UCSD-AML1 (cell line): Measurements from ENCODE around the gene CASP9.
"Not testable (repeated sequence)": the region's sequence is repeated elsewhere in the genome, so short reads cannot be mapped to it uniquely, and the experiment has no call there.

Experiments used
- DNase-seq: peaks from one replicate; lab custom pipeline; 2025; ENCODE audit not compliant: unreplicated experiment; lab: John Stamatoyannopoulos, UW

CASP9 gene

DNA sequence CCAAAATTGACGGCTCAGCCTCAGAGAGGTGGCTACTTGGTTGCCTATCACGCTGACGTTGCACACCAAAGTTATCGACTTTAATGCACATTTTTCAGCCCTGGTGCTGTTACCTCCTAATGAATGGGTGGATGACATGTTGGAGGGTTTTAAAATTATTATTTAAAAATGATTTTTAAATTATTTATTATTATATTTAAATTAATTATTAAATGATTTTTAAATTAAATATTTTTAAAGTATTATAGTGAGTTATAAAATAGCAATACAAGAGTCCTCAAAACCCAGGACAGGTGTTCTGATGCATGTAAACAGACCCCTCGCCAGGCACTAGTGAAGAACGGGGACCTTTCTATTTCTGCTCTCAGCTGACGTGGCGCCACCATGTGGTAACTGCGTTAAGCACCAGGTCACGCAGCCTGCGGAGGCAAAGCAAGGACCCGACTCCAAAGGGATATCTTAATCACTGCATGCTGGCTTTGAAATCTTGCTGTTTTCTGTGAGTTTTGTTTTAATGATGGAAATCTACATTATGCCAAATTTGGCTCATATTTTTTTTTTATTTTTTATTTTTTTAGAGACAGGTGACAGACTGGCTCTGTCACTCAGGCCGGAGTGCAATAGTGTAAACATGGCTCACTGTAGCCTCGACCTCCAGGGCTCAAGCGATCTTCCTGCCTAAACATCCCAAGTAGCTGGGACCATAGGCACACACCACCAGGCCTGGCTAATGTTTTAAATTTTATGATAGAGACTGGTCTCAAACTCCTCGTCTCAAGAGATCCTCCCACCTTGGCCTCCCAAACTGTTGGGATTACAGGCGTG lies 22.6 kb downstream of the CASP9 start:
- peak; percentile 61 for DNase-seq

DNA sequence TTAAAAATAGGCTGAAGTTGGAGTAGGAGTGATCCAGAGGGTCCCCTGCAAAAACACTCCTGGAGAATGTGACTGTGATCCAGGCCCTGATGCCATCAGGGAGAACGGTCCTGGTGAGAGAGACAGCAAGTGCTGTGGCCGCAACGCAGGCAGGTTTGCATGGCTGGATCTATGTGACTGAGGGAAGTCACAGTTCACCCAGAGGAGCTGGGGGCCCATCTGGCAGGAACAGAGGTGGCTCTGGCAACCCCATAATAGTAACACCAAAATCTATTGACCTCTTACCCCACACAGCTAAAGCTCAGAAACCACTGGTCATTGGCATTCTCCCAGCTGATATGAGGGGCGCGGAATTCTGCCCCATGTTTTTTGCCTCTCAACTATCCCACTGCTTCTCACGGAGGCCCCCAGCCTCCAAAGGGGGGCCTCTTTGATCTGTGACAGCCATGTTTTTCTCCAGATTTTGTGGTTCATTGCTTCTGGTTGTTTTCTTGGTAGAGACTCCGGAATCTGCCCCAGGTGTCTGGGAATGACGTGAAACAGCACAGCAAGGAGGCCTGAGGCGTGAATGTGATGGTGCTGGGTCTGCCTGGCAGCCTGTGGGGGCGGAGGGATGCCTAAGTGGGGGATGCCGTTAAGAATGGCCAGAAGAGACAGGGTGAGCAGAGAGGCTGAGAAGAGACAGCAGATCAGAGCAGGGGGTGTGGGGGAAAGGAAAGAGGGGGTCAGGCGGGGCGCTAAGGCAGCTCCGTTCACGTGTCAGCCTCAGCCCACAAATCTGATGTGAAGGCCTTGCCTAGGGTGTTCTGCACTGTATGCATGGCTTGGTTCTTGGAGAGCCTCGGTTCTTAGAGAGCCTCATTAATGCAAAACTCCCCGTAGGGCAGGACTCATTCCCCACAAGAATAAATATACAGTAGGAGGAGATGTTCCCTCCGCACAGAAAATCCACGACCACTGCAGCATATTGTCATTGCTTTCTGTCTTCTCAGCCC lies 23.5 kb downstream of the CASP9 start:
- no peak for DNase-seq

DNA sequence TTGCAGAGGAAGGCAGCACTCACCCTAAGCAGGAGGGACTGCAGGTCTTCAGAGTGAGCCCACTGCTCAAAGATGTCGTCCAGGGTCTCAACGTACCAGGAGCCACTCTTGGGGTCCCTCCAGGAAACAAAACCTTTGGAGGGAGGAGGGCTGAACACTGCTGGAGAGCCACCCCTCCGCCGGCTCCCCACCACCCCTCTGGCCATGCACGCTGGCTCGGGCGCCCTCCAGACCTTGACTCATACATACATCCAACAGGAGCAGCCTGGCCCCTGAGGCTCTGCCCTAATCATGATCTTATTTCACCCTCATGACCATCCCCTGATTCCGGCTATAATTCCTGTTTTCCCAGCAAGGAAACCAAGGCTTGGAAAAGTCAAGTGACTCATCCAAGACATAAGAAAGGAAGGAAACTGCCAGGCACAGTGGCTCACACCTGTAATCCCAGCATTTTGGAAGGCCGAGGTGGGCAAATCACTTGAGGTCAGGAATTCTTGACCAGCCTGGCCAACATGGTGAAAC lies 30.1 kb downstream of the CASP9 start:
- DNase-seq, result no peak

DNA sequence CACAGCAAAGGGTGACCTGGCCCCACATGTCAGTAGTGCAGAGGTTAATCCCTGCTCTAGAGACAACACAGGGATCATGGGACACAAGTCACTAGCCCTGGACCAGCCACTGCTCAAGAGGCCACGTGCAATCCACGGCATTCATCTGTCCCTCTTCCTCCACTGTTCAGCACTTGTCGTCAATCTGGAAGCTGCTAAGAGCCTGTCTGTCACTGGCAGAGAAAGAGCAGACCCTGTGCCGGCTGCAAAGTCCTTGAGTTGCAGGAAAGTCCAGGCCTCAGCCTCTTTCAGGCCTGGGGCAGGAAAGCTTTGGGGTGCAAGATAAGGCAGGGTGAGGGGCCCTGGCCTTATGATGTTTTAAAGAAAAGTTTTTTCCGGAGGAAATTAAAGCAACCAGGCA lies 31.4 kb downstream of the CASP9 start:
- DNase-seq, result no peak

DNA sequence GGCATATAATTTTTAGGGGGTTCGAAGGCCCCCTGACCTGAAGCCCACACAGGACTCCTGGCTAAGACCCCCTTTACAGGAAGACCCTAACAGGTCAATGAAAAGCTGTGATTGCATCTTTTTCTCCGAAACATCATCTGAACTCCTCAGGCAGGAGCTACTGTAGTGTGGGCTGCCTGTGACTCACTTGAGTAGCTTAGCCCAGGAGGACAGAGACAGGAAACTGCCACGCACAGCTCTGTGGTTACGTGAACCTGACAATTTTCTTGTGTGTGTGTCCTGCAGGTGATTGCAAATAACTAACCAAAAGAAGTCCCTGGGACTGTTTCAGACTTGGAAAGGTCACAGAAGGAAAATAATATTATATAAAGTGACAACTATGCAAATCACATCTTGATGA lies 33.0 kb downstream of the CASP9 start:
- not testable (repeated sequence) for DNase-seq

DNA sequence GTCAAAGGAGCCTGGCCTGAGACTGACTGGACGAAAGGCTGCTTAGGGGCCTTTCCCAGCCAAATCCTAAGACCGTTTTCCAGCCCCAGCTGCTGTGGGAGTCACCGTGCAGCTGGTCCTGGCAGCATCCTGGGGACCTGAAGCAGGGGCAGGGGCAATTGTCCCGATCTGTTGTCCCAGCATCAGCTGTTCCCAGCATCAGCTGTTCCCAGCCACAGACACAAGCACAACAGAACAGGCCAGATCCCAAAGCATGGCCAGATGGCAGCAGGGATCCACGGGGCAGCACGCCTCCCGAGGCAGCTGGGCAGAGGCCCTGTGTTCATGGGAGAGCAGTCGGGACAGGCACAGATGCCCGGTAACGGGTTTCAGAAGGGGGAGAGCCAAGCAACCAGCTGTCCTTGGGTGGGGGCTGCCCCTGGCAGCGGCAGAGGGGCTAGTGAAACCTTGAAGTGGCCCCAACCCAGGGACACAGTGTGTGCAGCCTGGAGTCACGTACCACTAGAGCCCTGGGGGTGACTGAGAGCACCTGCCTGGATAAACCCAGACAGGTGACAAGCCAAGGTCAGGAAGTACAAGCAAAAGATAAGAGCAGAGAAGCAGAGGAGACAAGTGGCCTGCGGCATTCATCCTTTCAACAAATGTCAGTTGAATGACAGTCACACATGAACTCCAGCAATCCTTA lies 34.8 kb downstream of the CASP9 start:
- DNase-seq, result no peak

DNA sequence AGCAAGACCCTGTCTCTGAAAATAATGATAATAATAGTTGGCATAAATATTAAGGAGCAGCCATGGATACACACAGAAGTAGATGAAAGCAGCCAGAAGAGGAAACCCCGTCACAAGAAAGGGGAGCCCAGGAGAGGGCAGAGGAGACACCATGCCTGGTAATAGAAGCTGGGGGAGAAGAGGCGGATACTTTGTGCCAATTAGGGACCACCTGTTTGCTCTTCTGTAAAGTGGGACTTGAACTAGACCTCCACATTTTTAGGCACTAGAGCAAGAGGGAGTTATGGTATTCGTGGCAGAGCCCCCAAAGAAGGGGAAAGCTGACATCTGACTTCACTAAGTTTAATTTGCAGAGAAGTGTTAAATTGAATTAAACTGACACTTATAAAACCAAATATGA lies 35.6 kb downstream of the CASP9 start:
- no peak for DNase-seq

DNA sequence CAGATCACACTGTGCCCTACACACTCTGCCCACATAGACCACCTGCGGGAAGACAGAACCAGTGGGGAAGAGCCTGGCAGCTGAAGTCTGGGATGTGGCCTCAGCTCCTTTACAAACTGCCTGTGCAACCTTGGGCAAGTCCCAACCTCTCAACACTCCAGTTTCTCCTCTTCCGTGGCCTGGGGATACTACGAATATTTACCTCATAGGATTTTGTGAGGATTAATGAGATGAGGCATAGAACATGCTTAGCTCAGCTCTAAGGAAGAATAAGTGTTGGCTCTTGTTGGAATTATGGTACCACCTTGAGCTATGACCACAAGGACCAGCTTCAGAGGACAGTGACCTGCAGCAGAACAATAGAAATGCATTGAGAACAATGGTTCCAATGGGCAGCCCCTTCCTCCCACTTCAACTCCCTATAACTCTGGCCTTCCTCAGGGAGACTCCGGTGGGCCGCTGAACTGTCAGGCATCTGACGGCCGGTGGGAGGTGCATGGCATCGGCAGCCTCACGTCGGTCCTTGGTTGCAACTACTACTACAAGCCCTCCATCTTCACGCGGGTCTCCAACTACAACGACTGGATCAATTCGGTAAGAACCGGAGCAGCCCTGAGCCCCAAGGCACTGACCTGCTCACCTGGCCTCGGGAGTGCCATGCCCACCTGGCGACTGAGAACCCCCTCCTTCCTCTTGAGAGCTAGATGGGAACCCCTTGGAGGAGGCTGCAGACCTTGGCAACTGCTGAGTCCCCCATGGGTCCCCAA lies 37.0 kb downstream of the CASP9 start:
- DNase-seq, result not testable (repeated sequence)

DNA sequence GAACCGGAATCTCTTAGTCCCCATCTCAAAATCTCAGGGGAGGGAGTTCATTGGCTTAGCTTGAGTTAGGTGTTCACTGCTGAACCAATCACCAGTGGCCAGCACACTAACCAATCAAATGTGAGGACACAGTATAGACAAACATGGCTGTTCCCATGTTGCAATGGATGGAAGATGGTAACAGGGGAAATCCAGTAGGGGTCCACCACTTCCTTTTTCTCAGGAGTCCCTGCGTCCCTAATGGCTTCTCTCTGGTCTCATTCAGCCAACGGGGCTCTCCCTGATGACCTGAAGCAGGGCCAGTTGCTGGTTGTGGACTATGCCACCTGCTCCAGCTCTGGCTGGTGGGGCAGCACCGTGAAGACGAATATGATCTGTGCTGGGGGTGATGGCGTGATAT lies 38.4 kb downstream of the CASP9 start:
- DNase-seq, result no peak

DNA sequence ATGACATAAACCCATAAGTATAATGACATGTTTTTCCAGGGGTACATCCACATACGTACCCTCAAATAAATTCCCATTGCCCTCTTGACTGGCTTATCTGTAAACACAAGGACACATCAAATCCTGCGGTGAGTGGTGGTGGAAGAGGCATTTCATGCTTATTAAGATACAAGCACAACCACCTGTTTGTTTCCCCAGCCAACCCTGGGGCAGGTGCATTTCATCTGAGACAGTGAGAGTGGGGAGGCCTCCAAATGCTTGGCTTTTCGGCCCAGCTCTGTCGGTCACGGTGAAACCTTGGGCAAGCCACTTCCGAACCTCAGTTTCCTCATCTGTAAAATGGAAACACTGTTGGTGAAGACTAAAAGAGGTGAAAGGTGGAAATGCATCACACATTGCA lies 39.6 kb downstream of the CASP9 start:
- DNase-seq, result not testable (repeated sequence)

DNA sequence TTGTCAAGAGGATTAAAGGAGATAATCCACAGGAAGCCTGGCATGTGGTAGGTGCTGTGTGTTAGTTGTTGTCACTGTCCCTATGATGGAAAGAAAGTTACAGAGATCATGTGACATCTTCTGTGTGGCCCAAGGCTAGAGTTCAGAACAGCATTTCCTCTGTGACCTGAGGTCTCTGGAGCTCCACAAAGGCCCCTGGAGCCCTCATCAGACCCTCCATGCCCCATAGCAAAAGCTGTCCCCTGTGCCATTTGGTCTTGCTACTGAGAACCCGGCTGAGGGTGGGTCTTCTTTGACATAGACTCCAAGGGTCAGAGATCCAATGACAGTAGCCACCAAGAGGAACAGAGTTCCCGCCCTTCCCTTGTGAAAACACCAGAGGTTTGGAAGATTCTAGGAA lies 40.0 kb downstream of the CASP9 start:
- no peak for DNase-seq

DNA sequence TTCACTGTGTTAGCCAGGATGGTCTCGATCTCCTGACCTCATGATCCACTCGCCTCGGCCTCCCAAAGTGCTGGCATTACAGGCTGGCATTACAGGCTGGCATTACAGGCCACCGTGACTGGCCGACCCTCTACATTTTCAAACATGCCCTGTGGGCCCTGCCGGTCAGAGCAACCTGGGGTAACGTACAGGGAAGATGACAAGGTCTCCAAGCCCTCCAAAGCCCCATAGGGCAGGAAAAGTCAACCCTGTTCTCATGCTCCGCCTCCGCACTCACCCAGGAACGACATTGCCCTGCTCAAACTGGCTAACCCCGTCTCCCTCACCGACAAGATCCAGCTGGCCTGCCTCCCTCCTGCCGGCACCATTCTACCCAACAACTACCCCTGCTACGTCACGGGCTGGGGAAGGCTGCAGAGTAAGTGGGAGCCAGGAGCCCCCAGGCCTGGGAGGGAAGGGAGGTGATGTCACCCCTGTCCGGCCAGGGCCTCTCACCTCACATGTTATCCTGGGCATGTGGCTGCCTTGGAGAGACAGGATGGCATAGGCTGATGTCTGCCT lies 41.0 kb downstream of the CASP9 start:
- not testable (repeated sequence) for DNase-seq

DNA sequence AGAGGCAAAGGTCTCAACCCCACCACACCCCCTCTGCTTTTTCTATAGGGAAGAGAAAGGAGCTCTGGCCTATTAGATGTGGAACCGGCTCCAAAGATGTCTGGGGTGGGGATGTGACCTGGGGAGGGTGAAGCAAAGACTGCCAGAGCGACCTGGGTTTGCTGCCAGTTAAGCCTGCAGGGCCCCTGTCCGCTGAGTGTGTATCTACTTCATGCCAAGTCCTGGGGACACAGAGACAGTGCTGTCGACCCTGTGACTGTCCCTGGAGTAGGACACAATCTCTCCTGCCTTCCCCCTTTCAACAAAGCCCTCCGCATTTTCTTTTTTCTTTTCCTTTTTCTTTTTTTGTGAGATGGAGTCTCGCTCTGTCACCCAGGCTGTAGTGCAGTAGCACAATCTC lies 41.6 kb downstream of the CASP9 start:
- DNase-seq, result not testable (repeated sequence)

DNA sequence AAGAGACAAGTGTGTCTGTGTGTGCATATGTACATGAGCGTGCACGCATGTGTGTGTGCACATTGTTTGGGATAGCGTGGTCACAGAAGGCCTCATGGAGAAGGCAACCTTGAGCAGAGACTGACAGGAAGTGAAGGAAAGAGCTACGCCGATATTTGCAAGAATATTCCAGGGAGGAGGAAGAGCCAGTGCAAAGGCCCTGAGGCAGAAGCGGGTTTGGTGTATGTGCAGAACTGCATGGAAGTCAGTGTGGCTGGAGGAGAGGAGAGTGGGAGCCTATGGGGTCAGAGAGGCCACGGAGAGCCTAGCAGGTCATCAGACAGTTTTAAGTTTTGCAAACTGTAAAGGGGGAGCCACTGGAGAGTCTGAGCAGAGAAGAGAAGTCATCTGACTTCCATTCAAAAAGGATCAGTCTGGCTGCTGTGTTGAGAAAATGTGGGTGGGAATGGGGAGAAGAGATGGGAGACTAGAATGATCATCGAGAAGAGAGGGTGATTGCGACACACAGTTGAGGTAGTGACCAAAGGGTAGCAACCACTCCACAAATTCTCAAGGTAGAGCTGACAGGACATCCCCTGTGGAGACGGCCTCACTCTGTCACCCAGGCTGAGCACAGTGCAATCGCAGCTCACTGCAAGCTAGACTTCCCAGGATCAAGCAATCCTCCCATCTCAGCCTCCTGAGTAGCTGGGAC lies 44.2 kb downstream of the CASP9 start:
- DNase-seq, result no peak

DNA sequence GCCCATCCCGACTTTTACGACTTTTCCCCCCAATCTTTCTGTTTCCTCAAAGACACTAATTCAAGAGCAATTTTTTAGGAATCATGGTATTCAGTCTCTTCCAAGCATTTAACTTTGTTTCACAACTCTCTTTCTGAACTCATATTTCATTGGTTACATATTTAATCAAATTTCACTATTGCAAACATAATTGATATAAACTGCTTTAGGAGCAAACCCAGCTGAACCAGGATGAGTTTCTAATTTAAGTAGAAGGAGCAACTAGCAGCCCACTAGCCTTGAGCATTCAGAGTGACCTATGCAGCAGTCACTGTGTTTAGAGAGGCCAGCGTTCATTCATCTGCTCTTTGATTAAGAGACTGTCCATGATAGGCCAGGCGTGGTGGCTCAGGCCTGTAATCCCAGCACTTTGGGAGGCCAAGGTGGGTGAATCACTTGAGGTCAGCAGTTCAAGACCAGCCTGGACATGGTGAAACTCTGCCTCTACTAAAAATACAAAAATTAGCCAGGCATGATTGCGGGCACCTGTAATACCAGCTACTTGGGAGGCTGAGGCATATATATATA lies 46.3 kb downstream of the CASP9 start:
- DNase-seq, result no peak

DNA sequence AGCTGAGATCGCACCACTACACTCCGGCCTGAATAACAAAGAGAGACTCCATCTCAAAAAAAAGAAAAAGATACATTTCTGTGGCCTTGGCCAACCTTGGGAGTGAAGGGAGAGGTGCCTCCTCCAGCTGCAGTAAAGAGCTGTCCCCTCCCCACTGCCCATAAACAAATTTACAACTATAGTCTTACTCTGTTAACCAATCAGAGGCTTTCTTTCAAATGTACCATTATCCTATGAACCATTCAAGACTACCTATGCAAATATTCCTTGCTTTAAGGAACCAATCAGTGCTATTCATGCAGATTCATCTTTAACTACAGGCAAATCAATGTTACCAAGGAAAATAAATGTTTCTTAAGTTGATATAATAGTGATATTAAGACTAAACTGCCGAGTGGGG lies 47.1 kb downstream of the CASP9 start:
- DNase-seq, result no peak

DNA sequence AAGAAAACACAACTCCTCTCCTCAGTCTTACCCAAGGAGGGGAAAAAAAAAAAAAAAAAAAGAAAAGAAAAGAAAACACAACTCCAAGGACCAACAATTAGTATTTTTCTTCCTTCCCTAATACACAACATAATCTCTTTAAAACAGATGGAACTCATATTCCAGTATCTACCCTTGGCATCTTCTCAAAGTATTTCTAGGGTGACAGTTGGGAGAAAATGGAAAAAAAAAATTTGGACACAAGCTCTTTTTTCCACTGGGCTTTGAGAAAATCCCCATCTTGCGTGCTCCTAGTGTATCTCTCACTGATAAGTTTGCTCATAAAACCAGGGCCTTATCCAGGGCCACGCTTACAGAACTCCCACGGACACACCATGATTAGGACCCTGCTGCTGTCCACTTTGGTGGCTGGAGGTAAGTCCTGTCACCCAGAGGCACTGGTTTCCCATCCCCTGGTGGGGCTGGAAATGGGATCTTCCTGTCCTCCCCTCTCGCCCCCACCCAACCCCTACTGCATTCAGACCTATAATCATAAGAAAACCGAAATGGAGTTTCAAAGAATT lies 48.2 kb downstream of the CASP9 start, which contains the start of gene CELA2B:
CELA2B (plus strand) TSS at position 353 of the 563 bp plus-strand sequence; CDS start at position 375, 22 bp downstream.
- DNase-seq, result no peak

DNA sequence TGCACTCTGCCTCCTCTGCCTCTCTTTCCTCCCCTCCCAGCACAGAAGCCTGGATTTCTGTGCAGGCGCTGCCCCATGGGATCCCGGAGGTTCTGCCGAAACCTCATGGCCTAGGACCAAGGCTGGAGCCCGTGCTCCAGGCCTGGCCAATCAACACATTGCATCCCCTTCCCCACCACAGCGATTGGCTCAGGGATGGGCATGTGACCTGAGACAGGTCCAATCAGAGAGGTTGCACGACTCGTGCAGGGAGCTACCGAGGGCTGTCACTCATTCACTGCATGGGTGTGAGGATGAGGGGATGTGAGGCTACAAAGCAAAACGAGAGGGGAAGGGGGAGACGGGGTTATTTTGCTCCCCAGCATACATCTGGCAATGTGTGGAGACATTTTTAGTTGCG lies 51.4 kb downstream of the CASP9 start:
- no peak for DNase-seq

DNA sequence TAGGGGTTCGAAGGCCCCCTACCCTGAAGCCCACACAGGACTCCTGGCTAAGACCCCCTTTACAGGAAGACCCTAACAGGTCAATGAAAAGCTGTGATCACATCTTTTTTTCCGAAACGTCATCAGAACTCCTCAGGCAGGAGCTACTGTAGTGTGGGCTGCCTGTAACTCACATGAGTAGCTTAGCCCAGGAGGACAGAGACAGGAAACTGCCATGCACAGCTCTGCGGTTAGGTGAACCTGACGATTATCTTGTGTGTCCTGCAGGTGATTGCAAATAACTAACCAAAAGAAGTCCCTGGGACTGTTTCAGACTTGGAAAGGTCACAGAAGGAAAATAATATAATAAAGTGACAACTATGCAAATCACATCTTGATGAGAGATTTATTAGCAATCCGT lies 52.3 kb downstream of the CASP9 start:
- DNase-seq, result not testable (repeated sequence)
